OCI-LY3 (cell line): ENCODE measurements around the gene SPIRE1.
A peak's percentile ranks its signal among the peaks of the same experiment; 100 is the strongest.

Experiments
- CTCF ChIP-seq: fragments of 200-600, 300-600 bp; sonication (generic); IDR thresholded peaks from 2 replicates; pipeline ENCODE4 v1.5.1; 2014; ENCODE audit warnings: antibody characterized with exemption, low read length, low read depth
- EZH2phosphoT487 ChIP-seq: fragments of 200-600 bp; shearing (Covaris generic); IDR thresholded peaks from 2 replicates; pipeline ENCODE4 v1.6.1; 2018; ENCODE audit warnings: antibody characterized with exemption, mixed run types, low read depth

GRCh38 chr18:12422936-12423335, 235.0 kb downstream of the SPIRE1 start:
- TF ChIP-seq CTCF (peak; percentile 75), EZH2phosphoT487 (no peak)
